ENCODE results near the gene TCEA3. TPM values are rescaled to one million over a fixed set of nuclear protein-coding genes. Genes with fewer than 3 reads are reported as not detected.

TCEA3 gene
- total RNA-seq, 2 experiments from 2014 or later: 18.3 to 19.5 TPM

DNA sequence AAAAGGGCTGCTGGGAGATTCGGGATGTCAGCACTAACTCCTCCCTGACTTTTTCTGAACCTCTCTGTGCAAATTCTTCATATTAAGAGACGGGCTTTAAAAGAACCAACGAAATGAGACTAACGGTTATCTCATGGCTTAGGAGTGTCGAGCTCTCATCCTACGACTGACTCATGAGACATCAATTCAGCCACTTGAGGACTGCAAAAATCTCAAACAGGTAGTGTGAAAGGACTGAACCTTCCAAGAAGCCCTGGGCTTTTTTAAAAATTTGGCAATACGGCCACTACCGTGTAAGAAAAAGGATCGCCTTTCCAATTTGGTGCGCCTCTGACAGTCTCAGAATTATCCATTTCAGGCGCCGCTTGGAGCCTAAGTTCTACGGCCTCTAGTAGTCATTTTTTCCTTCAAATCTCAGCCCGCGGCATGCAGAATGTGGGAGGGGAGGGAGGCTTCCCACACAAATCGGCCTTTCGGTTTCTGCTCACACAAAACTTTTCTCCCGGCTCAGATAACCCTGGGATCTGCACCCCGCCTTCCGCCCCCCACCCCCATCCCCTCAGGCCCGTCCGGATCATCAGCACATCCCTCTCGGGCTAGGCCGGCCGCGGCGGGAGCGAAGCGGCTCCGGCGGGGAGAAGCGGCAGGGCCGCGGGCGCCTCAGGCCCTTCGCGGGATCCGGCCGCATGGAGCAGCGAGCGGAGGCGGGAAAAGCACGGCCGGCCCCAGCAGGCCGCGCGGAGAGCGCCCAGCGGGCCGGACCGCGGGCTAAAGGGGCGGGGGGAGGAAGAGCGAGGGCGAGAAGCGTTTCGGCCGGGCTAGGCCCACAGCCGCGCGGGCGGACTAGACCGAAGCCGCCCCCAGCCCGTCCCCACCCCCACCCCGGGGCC lies 81.1 kb downstream of the TCEA3 start:
- ChIA-PET CTCF (interaction anchor here (0.6 to 1.2 kb wide), 7 partner anchors 19 to 380 kb away, joined by 3 to 6 read pairs (median 3); no protein-coding TSS in a partner anchor), POLR2A (interaction anchor here (0.5 to 1.5 kb wide), 5 partner anchors 10 to 612 kb away, joined by 3 to 17 read pairs (median 4); no protein-coding TSS in a partner anchor)
- Mint-ChIP-seq H3K4me1 (peaks cover 49% of the 10 kb centered on the region), H3K27ac (peak overlapping the region; percentile 98), H3K4me3 (peak overlapping the region; percentile 80), H3K9me3 (no peaks in the 10 kb centered on the region), H3K36me3 (ENCODE audit: low read depth) (peaks cover 26% of the 10 kb centered on the region), H3K27me3 (no peaks in the 10 kb centered on the region)
- peak; percentile 48 for DNase-seq

DNA sequence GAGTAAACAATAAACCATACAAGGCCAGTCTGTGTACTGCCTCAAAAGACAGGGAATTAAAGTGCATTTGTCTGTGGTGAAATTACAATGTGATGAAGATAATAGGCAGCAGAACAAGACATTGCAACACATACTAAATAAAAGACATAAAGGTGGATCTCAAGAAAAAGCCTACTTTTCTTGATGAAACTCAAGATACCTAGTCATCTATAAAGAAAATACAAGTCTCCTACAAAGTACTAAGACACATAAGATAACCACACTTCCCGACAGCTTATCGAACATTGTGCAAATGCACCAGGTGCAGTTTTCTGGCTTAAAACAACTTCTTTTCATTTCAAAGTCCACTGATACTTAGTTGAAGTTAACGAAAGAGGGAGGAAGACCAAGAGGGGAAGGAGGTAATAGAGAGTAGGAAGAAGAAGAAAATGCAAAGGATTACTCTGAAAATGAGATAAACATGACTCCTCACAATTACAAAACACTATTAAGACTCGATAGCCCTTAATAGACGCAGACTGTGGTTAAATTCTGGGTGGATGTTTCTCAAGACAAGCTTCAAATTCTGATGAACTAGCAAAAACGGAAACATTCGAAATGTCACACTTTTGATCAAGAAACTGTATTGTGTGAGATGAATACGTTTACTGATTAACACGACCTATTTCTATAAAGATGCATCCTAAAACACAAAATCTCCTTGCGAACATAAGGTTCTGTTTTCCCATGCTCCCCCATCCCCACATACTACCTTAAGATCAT lies 82.4 kb downstream of the TCEA3 start:
- POLR2A ChIA-PET: interaction anchor here (0.7 kb wide), 1 partner anchor 188 kb away, joined by 7 read pairs; no protein-coding TSS in a partner anchor
- H3K36me3 Mint-ChIP-seq (ENCODE audit: low read depth): peaks cover 37% of the 10 kb centered on the region
- no peaks in the 10 kb centered on the region for H3K27me3 Mint-ChIP-seq
- CTCF ChIA-PET: interaction anchor here (0.8 kb wide), 1 partner anchor 26 kb away, joined by 3 read pairs; no protein-coding TSS in a partner anchor
- H3K27ac Mint-ChIP-seq: peak overlapping the region; percentile 98
- no peak for DNase-seq
- no peaks in the 10 kb centered on the region for H3K9me3 Mint-ChIP-seq
- H3K4me1 Mint-ChIP-seq: peaks cover 60% of the 10 kb centered on the region
- H3K4me3 Mint-ChIP-seq: peak overlapping the region; percentile 80

DNA sequence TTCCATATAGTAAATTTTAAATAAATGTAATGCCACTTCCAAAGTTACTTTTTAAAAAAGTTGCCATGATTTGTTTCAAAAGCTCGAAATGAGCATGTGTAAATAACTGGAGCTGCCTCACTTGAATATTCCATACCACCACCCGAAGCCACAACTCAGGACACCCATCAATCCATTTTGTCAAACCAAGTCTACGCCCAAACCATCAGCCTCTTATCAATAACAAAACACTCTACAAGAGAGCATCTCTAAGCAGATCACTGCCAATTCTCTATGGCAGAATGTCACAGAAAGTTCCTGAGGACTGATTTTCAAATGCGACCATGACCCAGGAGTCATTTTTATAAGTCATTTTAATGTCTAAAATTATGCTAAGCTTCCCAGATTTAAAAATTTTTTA lies 84.9 kb downstream of the TCEA3 start:
- Mint-ChIP-seq H3K4me3 (no peak overlapping the region), H3K4me1 (peaks cover 56% of the 10 kb centered on the region), H3K27me3 (no peaks in the 10 kb centered on the region), H3K27ac (no peak overlapping the region), H3K36me3 (ENCODE audit: low read depth) (peaks cover 49% of the 10 kb centered on the region), H3K9me3 (no peaks in the 10 kb centered on the region)
- ChIA-PET CTCF (interaction anchor here (0.7 to 1.5 kb wide), 3 partner anchors 10 to 315 kb away, joined by 3 to 4 read pairs (median 3); no protein-coding TSS in a partner anchor), POLR2A (no interaction called here)
- no peak for DNase-seq

DNA sequence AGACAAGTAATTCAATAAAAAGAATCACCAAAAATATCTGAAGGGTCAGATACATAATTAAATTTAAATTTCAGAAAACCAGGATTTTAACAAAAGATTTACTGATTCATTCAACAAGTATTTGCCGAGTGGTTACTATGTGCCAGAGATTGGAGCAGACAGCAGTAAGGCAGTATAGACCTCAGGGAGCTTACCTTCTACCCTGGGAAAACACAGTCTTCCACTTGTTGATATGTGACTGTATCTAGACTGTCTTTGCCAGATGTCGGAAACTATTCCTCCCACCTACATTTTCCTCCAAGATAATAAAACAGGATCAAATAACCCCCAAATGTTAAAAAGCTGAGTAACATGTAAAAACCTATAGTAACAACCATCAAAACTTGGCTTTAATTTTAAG lies 86.7 kb downstream of the TCEA3 start:
- H3K27ac Mint-ChIP-seq: no peak overlapping the region
- CTCF ChIA-PET: interaction anchor here (0.8 to 1.3 kb wide), 3 partner anchors 8 to 17 kb away, joined by 3 to 4 read pairs (median 4); no protein-coding TSS in a partner anchor

DNA sequence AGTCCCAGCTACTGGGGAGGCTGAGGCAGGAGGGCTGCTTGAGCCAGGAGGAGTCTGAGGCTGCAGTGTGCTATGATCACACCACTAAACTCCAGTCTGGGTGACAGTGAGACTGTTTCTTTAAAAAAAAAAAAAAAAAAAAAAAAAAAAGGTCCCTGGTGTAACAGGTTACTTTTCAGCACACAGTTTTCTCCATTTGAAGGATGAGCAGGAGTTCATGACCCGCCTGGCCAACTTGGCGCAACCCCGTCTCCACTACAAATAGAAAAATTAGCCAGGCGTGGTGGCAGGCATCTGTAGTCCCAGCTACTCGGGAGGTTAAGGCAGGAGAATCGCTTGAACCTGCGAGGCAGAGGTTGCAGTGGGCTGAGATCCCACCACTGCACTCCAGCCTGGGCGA lies 92.8 kb downstream of the TCEA3 start:
- CTCF ChIA-PET: no interaction called here
- POLR2A ChIA-PET: no interaction called here

More for the DNA sequence above, 86.7 kb downstream of the TCEA3 start:
- H3K4me3 Mint-ChIP-seq: no peak overlapping the region
- DNase-seq: no peak
- no peaks in the 10 kb centered on the region for H3K9me3 Mint-ChIP-seq
- peaks cover 64% of the 10 kb centered on the region for H3K4me1 Mint-ChIP-seq
- peaks cover 64% of the 10 kb centered on the region for H3K36me3 Mint-ChIP-seq (ENCODE audit: low read depth)
- POLR2A ChIA-PET: no interaction called here
- H3K27me3 Mint-ChIP-seq: no peaks in the 10 kb centered on the region

More for the DNA sequence above, 92.8 kb downstream of the TCEA3 start:
- H3K27me3 Mint-ChIP-seq: no peaks in the 10 kb centered on the region
- H3K4me1 Mint-ChIP-seq: peaks cover 32% of the 10 kb centered on the region
- no peak overlapping the region for H3K4me3 Mint-ChIP-seq
- H3K27ac Mint-ChIP-seq: no peak overlapping the region
- no peaks in the 10 kb centered on the region for H3K9me3 Mint-ChIP-seq
- no peak for DNase-seq
- peaks cover 77% of the 10 kb centered on the region for H3K36me3 Mint-ChIP-seq (ENCODE audit: low read depth)

Other genes with a start within 250 kb of the TCEA3 start
- gene HTR1D, start 207.2 kb downstream of the TCEA3 start, total RNA-seq: not detected
- gene HNRNPR, start 80.5 kb downstream of the TCEA3 start, total RNA-seq: 100 to 1,000 TPM; 216 to 221 TPM
- 1 to 10 TPM; 6.7 to 8.1 TPM for gene ZNF436, start 54.9 kb downstream of the TCEA3 start, total RNA-seq
- under 1 TPM; 0.25 to 0.52 TPM for gene ASAP3, start 59.4 kb upstream of the TCEA3 start, total RNA-seq
- gene E2F2, start 106.5 kb upstream of the TCEA3 start, total RNA-seq: 100 to 1,000 TPM; 107 to 112 TPM
- 10 to 100 TPM; 62.7 to 65.2 TPM for gene ID3, start 134.8 kb upstream of the TCEA3 start, total RNA-seq